HG03159 (cell line): ENCODE measurements around the gene ZNF230.

Experiments
- ATAC-seq: cut with Tn5 transposase; IDR thresholded peaks from one replicate; pipeline ENCODE4 v1.9.1; 2021; ENCODE audit warnings: mild to moderate bottlenecking, moderate library complexity; ENCODE audit not compliant: unreplicated experiment

ZNF230 gene

GRCh38 chr19:44002566-44003460 is at the start of gene ZNF230:
ZNF230 (plus strand) TSS chr19:44002957; CDS start chr19:44007079, 4,122 bp downstream.
- peak; percentile 90 for ATAC-seq

GRCh38 chr19:43956827-43957226 is 45.9 kb upstream of the ZNF230 start:
- ATAC-seq: no peak

DNA sequence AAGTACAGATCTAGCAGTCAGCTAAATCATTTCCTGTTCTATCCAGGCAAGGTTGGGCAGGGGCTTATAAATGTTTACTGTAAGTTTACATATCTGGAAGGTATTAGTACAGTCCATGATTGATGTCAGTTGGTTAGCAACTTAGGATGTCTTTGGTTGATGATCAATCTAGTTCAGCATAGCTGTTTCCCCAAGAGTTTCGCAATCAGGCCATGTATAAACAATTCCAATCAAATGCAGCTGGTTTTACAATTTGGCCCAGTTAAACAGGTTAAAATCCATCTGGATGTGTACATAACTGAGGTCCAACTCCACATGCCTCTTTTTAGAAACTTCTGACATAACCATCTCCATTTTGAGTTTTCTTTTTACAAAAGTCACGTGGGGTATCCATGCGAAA is 44.9 kb upstream of the ZNF230 start:
- ATAC-seq: no peak

GRCh38 chr19:43960411-43960810 is 42.3 kb upstream of the ZNF230 start:
- ATAC-seq: no peak

- ATAC-seq: no peak
These were observed 36.6 kb upstream of the ZNF230 start for GRCh38 chr19:43966079-43966694.

DNA sequence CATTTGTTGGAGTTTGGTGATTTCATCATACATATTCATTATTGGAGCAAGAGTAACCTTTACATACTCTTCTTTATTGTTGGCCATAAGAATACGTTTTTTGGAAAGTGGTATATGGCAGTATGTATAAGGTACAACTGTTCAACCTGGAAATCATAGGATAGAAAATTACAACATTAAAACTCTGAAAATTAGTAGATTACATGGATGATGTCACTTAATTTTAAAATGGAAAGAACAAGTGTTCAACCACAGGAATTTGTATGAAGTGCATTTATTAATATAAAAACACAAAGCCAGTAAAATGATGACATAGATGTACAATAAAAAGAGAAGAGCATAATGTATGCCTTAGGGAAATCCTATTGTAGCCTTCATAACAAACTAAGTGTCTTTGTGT is 26.0 kb upstream of the ZNF230 start:
- no peak for ATAC-seq

DNA sequence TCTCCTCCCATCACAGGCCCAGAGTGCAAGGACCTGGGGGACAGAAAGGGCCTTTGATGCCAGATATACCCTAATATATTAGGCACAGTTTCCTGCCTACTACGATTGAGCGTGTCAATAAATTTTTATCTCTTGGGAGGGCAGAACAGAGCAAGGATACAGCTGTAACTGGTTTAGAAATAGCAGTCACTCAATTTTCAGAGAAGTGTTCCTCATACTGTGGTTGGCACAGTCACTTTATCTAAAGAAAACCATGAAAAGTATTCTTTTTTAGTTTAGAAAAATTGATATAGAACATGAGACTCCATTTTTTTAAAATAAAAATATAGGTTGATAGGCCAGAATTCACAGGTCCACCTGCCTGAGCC is 19.2 kb upstream of the ZNF230 start:
- ATAC-seq: peak; percentile 16

DNA sequence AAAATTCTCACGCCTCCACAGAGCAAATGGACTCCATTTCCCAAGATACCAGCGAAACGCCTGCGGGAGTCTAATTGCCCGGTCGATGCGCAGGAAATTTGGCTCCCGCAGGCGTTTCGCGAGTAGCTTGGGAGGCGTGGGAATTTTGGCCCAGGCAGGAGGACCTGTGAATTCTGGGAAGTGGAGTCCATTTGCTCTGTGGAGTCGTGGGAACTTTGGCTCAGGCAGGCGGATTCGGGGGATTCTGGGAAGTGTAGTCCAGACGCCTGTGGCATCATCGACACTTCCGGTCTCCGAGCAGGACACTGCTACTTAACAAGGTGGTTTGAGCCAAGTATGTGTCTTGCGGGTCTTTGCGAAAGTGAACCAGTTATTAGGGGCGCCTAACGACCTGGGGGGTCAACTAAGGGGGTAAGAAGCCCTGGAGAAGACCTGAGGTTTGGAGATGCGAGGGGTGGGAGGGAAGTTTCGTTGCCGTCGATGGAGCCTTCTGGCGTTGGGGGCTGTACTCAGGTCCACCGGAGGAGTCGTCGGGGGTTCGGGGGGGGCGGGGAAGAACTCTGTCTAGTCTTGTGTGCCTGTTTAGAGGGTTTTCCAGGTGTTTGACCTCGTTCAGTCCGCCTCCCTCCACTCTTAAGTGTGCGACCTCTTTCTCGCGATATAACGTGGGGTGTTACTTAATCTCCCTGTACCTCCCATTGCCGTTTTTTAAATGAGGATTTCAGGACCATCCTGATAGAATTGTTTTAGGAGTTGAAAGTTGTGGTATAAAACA is 18.7 kb upstream of the ZNF230 start, which contains the start of gene ZNF155:
Gene ZNF155, plus strand, starts transcription at position 277 of the 775 bp plus-strand sequence. CDS start 4,356 bp downstream, outside the sequence.
- peak; percentile 90 for ATAC-seq

DNA sequence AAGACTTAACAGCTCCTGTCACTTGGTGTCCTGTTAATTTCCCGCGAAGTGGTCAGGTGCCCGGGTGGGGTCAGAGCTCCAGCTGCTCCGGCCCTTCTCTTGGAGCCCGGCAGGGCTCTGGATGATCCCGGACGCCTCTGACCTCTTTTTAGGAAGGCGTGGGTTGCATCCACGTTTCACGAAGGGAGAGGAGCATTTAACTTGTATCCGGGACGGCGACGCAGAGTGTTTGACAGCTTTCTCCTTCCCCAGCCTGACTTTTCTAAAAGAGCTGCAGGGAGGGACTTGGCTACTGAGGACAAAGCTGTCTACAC is 18.1 kb upstream of the ZNF230 start:
- ATAC-seq: no peak

DNA sequence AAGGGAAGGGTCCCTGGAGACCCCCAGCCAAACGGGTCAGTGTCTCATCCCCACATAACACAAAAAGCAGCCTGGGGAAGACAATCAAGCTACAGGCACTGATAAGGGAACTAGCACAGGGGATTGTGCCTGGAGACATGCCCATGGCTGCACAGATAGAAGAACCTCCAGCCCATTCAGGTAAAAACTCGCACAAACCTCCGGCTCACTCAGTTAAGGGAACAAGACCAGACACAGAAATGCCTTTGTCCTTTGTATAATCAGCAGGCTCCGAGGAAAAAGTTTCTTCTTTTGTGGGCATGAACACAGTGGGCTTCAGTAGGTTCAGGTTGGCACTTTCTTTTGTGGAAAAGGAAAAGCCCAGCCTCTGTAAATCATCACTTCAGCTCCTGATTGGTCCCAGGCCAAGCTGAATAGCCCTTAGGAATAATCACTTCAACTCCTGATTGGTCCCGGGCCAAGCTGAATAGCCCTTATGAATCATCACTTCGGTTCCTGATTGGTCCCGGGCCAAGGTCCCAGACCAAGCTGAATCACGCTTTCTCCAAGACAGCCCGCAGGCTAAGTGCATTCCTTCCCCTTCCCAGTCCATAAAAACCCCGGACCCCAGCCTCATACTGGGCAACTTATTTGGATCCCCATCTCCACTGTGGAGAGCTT is 5.0 kb upstream of the ZNF230 start:
- no peak for ATAC-seq

DNA sequence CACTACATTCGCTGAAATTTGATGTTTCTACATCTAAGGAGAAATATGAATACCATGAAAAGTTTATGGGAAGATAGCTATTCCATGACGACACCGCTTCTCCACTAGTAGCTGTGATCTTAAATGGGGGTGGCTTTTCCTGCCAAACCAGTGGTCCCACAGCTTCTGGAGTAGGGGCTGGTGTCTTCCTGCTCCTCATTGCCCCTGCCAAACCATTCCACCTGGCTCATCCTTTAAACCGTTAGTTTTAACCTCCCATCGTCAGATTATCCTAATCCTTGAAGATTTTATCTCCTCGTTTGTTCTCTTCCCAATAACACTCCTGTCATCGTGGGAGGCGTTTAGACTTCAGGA is 568 bp upstream of the ZNF230 start:
- no peak for ATAC-seq

DNA sequence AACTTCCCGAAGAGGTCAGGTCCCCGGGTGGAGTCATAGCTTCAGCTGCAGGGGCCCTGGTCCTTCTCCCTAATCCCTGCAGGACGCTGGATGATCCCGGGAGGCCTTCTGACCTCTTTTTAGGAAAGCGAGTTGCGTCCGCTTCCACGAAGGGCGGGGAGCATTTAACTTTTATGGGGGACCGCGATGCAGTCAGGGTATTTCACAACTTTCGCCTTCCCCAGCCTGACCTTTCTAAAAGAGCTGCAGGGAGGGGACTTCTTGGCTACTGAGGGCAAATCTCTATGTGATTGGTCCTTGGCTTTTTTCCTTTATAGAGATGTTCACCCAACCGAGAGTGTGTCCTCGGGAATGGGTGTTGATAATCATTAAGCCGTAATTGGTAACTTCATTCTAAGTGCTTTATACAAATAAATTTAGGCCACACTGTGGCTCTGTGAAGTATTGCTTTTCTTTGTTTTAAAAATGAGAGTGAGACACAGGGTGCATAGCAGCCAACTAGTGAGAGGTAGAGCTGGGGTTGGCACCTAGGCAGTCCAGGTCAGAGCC is 778 bp downstream of the ZNF230 start:
- ATAC-seq: peak; percentile 35

- no peak for ATAC-seq
These were observed 3.2 kb downstream of the ZNF230 start for GRCh38 chr19:44005973-44006372.

DNA sequence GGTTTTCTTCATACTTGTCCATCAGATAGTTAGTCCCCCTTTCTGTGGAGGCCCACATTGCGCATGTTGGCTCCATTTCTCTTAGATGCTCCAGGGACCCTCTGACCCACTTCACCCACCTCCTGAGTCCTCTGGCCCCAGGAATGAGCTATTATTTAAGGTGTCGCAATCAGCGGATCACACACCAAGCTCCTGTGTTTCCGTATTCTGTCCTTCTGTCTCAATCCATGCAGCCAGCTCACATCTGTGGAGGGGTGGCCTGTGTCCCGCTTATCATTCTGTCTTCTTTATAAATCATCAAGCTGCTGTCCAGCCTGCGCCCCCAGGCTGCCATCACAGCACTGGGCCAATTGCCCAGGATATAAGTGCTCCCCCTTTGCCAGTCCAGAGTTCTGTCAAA is 4.7 kb downstream of the ZNF230 start:
- no peak for ATAC-seq

- ATAC-seq: no peak
These were observed 7.7 kb downstream of the ZNF230 start for GRCh38 chr19:44010468-44010867.

DNA sequence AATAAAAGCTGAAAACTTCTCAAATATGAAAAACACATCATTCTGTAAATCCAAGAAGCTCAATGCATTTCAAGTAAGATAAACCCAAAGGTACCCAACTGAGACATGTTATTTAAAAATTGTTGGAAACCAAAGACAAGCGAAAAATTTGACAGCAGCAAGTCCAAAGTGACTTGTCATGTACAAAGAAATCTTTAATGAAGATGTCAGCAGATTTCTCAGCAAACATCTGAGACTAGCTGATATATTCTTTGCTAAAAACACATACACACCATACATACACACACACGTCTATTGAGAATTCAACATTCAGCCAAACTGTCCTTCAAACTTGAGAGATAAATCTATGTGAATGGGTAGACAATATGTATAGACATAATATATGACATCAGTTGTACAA is 16.7 kb downstream of the ZNF230 start:
- ATAC-seq: no peak

DNA sequence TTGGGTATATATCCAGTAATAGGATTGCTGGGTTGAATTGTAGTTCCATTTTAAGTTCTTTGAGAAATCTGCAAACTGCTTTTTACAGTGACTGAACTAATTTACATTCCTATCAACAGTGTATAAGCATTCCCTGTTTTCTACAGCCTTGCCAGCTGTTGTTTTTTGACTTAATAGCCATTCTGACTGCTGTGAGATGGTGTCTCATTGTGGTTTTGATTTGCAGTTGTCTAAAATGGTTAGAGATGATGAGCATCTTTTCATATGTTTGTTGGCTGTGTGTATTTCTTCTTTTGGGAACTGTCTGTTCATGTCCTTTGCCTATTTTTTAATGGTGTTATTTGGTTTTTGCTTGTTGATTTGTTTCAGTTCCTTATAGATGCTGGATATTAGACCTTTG is 18.5 kb downstream of the ZNF230 start:
- ATAC-seq: no peak

DNA sequence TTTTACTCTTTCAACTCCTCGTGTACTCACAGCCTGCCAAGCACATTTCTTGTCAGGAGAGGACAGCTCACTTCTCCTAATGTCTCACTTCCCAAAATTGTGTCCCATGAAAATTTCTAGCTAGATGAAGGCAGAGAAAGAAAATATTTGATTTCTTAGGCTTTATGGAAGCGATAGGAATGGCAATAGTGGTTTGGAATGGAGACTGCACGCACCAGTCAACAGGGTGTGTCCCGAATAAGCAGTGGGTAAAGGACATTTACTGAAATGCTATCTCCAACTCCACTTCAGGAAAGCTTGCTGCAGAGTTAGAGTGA is 22.1 kb downstream of the ZNF230 start:
- ATAC-seq: no peak

DNA sequence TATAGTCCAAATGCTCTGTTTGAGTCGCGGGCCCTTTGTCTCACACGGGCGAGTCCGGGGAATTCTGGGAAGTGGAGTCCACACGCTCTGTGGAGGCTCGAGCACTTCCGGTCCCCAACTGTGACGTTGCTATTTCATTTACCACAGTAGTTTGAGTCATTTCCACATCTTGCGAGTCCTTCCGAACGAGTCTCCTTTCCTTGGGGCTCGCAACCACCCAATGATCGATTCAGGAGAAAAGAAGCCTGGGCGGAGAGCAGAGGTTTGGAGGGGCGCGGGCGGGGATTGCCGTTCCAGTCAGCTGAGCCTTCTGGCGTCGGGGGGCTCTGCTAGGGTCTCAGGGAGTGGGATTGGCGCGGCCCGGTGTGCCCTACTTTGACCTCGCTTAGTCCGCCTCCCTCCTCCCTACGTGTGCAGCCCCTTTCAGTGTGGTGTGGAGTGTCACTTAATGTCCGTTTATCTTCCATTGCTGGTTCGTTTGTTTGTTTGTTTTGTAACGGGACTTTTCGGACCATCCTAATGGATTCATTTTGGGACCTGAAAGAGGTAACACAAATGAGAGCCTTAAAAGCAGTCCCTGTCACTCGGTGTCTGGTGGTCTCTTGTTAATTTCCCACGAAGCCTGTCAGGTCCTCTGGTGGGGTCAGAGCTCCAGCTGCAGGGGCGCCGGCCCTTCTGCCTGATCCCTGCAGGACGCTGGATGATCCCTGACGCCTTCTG is 22.6 kb downstream of the ZNF230 start, which contains the start of gene ZNF222:
Gene ZNF222, plus strand, starts transcription at position 163 of the 720 bp plus-strand sequence. Its CDS starts 58 bp downstream, at position 221.
- ATAC-seq: peak; percentile 97

- ATAC-seq: no peak
These were observed 23.9 kb downstream of the ZNF230 start for GRCh38 chr19:44026622-44027021.
